HUES6 (cell line): Measurements from ENCODE around the gene NPHP4.

Experiments
- H3K27ac ChIP-seq: 2 replicates; pipeline ENCODE4 v1.7.0; 2013; ENCODE audit warnings: low read depth, mild to moderate bottlenecking, low read length, inconsistent platforms
- H3K27me3 ChIP-seq: 2 replicates; pipeline ENCODE4 v1.6.1; 2013; ENCODE audit warnings: low read length; ENCODE audit not compliant: control insufficient read depth, insufficient read depth
- H3K36me3 ChIP-seq: 2 replicates; pipeline ENCODE4 v1.6.1; 2013; ENCODE audit warnings: low read length; ENCODE audit not compliant: control insufficient read depth, insufficient read depth
- H3K4me1 ChIP-seq: 2 replicates; pipeline ENCODE4 v1.6.1; 2013; ENCODE audit warnings: low read length; ENCODE audit not compliant: control insufficient read depth, insufficient read depth
- H3K4me3 ChIP-seq: 2 replicates; pipeline ENCODE4 v1.5.1; 2013; ENCODE audit warnings: low read depth, low read length
- H3K9ac ChIP-seq: one replicate; pipeline ENCODE4 v1.6.1; 2013; ENCODE audit warnings: mild to moderate bottlenecking, low read length
- H3K9me3 ChIP-seq: 2 replicates; pipeline ENCODE4 v1.6.1; 2013; ENCODE audit warnings: low read depth, low read length; ENCODE audit not compliant: control insufficient read depth, insufficient read depth

Gene NPHP4

DNA sequence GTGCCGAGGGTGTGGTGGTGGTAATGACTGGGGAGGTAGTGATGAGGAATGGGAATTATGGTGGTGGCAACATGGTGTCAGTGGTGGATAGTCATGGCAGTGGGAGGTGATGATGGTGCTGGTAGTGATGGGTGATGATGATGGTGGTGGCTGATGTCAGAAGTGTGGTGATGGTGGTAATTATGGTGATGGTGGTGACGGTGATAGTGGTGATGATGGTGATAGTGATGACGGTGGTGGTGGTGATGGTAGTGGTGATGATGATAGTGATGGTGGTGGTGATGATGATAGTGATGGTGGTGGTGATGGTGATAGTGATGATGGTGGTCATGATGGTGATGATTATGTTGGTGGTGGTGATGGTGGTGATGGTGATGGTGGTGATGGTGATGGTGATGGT, 162.8 kb downstream of the NPHP4 start:
- Histone ChIP-seq H3K4me3 (no peak overlapping the region), H3K4me1 (peaks cover 16% of the 10 kb centered on the region), H3K9me3 (no peaks in the 10 kb centered on the region), H3K27ac (no peak overlapping the region), H3K27me3 (peaks cover 5% of the 10 kb centered on the region), H3K9ac (no peak overlapping the region), H3K36me3 (no peaks in the 10 kb centered on the region)

DNA sequence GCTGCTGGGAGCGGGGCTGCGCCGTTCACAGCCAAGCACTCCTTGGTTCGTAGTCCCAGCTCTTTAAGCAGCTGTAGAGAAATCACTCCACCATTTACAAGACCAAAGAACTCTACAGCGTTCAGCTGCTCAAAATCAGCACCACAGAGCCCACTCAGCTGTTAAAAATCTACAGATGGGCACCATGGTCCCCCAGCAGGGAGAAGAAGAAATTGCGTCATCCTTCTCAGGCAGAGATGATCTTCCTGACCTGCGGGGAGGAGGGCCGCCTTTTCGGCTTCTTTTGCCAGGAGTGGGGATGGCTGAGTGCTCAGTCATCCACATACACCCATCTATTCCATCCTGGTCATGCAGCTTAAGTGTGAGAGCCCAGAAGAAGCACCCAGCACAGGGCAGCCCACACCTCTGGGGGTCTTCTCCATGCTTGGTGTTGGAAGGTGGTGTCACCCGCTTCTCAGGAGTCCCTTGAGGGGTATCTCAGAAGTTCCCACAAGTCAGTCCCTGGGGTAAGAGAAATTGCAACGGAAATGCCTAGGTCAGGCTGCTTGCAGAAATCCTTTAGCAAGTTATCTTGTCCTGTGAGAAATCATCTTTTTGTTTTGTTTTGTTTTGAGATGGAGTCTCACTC, 163.8 kb downstream of the NPHP4 start:
- H3K27ac ChIP-seq: no peak overlapping the region; the same call in 1 of the 2 replicates
- no peaks in the 10 kb centered on the region for H3K9me3 ChIP-seq
- no peak overlapping the region for H3K9ac ChIP-seq
- H3K4me1 ChIP-seq: peaks cover 16% of the 10 kb centered on the region
- H3K36me3 ChIP-seq: no peaks in the 10 kb centered on the region
- H3K4me3 ChIP-seq: no peak overlapping the region
- peaks cover 5% of the 10 kb centered on the region for H3K27me3 ChIP-seq

DNA sequence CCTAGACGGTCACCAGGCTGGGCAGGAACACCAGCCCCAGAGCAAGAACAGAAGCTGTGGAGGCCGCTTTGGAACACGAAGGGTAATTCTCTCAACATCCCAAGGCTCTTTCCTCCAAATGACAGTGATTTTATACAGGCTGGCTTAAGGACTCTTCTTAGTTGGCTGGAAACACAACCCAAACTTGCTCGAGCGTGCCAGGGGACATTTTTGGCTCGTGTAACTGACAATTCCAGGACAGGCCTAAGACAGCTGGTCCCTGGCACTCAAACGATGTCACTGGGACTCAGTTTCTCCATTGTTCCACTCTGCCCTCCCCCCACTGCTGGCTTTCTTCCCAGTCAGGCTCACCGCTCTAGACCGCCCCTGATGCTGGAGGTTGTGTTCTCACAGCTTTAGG, 164.7 kb downstream of the NPHP4 start:
- H3K4me3 ChIP-seq: no peak overlapping the region
- H3K9me3 ChIP-seq: no peaks in the 10 kb centered on the region
- peaks cover 14% of the 10 kb centered on the region for H3K4me1 ChIP-seq
- no peak overlapping the region for H3K27ac ChIP-seq
- no peaks in the 10 kb centered on the region for H3K36me3 ChIP-seq
- peaks cover 5% of the 10 kb centered on the region for H3K27me3 ChIP-seq
- H3K9ac ChIP-seq: no peak overlapping the region

DNA sequence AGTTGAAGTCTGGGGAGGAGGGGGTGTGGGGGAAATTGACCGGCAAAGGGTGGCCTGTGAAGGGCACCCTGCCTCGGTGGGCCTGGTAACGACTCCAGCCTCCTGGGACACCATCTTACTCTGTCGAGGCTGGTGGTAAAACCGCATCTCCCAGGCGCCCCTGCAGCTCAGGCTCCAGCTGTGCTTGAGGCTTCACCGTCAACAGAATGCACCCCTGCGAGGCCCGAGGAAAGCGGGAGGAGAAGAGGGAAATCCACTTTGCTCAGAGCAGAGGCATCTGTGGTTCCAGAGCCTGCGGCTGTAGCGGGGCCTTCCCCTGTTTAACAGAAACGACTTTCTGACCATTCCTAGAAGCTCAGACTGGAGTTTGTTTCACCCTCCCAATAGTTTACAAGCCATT, 165.6 kb downstream of the NPHP4 start:
- no peak overlapping the region for H3K9ac ChIP-seq
- no peaks in the 10 kb centered on the region for H3K36me3 ChIP-seq
- H3K4me1 ChIP-seq: peaks cover 7% of the 10 kb centered on the region
- no peak overlapping the region for H3K4me3 ChIP-seq
- no peaks in the 10 kb centered on the region for H3K9me3 ChIP-seq
- H3K27ac ChIP-seq: no peak overlapping the region
- H3K27me3 ChIP-seq: peaks cover 4% of the 10 kb centered on the region

DNA sequence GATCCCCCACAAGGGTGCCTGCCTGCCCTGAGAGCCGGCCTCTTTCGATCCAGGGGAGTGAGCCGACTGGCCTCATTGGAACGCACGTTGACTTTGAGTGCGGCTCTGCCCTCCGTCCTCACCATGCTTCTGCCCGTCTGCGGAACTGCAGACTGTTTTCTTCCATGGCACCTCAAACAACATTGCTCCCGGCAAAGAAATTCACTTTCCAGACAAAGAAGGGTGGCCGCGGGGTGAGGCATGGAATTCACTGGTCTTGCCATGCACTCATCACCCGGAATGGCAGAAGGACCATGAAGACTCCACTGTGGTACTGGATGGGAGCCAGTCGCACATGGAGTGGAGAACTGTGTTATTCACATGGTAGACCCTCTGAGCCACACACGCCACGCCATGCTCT, 169.5 kb downstream of the NPHP4 start:
- Histone ChIP-seq H3K4me1 (no peaks in the 10 kb centered on the region), H3K4me3 (no peak overlapping the region), H3K9ac (no peak overlapping the region), H3K27ac (no peak overlapping the region), H3K27me3 (no peaks in the 10 kb centered on the region), H3K36me3 (no peaks in the 10 kb centered on the region), H3K9me3 (0 out of 2 replicates have a peak, but pooled peaks cover 6% of the 10 kb centered on the region)

DNA sequence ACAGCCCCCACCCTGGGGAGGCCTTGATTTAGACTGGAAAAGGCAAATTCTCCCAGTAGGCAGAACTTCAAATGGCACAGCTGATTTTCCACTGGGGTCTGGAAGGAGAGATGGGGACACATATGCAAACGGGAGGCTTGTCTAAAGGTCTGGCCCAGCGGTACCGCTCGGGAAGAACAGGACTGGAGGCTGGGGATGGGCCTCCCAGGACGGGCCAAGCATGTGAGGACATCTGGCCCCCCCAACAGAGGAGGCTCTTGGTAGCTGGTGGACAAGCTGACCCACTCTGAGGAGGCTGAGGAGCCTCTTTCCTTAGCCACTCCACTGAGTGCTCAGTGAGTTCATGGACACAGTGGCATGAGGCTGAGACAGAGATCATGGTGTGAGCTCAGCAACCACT, 170.0 kb downstream of the NPHP4 start:
- Histone ChIP-seq H3K36me3 (no peaks in the 10 kb centered on the region), H3K9ac (no peak overlapping the region), H3K4me3 (no peak overlapping the region), H3K27ac (no peak overlapping the region), H3K4me1 (no peaks in the 10 kb centered on the region), H3K9me3 (0 out of 2 replicates have a peak, but pooled peaks cover 6% of the 10 kb centered on the region), H3K27me3 (no peaks in the 10 kb centered on the region)

DNA sequence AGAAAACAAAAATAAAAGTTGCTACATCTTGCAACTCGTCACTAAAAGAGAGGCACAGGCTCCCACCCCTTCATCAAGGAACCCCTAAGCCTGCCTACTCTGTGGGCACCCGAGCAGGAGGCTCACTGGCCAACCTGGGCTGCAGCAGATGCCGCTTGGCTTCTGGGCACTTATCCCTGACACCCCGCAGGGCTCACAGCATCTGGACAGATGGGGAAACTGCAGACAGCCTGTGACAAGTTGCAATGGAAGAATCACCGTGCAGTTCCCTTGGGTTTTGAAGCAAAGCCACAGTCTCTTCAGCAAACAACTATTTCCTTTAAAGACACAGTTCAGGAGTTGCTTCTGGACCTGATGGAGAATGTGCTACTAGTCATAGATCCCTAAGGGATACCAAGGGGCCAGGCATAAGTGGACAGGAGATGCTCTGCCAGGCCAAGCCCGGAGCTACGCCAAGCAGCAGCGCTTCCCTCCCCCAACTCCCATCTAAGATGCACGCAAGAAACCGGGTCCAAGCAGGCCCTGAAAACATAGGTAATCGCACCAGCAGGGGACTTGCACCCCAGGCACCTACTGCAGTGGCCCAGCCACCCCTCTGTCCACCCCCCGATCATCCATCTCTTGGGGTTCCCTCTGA, 170.6 kb downstream of the NPHP4 start:
- no peaks in the 10 kb centered on the region for H3K27me3 ChIP-seq
- H3K4me3 ChIP-seq: no peak overlapping the region
- H3K27ac ChIP-seq: no peak overlapping the region
- H3K4me1 ChIP-seq: no peaks in the 10 kb centered on the region
- H3K36me3 ChIP-seq: no peaks in the 10 kb centered on the region
- H3K9me3 ChIP-seq: 0 out of 2 replicates have a peak, but pooled peaks cover 6% of the 10 kb centered on the region
- H3K9ac ChIP-seq: no peak overlapping the region

DNA sequence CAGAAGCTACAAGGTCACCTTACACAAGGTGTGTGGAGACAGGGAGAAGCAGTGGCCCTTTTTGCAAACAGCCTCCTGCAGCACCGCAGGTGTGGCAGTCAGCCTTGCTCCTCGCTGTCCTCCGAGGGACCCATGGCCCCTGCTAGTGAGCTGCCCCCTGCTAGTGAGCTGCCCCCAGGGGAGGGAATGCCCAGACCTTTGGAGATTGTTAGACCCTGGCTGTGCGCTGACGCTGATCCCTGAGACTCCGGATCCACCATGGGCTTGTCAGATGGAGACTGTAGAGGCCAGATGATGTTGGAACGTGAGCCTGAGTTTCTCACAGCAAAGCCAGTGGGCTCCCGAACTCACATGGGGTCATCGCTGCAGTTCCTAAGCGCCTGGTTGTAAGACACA, 172.2 kb downstream of the NPHP4 start:
- Histone ChIP-seq H3K9me3 (0 out of 2 replicates have a peak, but pooled peaks cover 6% of the 10 kb centered on the region), H3K27ac (no peak overlapping the region), H3K27me3 (0 out of 2 replicates have a peak, but pooled peaks cover 2% of the 10 kb centered on the region), H3K36me3 (no peaks in the 10 kb centered on the region), H3K4me1 (no peaks in the 10 kb centered on the region), H3K9ac (no peak overlapping the region), H3K4me3 (no peak overlapping the region)

DNA sequence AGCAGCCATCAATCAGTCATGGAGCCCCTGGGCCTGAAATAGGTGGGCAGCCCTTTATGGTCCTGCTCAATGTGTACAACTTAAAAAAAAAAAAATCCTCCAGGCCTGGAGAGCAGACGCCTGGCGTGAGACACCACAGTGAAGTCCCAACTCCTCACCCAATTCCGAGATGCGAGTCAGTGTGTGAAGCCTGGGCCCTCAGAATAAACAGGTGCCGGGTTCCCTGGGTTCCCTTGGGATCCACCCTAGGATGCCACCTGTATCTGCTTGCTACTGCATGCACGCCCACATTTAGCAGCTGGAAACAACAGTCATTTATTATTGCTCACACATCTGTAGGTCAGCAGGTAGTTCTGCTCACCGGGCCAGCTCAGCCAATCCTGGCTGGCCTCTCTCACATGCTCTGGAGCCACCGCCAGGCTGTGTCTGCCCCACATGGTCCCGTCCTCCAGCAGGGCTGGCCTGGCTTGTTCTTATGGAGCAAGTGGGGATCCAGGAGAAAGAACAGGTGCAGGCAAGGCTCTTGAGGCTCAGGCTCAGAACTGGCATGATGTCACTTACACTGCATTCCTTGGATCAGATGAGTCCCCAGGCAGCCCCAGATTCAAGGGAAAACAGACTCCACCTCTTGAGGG, 172.7 kb downstream of the NPHP4 start:
- Histone ChIP-seq H3K9ac (no peak overlapping the region), H3K27me3 (0 out of 2 replicates have a peak, but pooled peaks cover 2% of the 10 kb centered on the region), H3K4me3 (no peak overlapping the region), H3K27ac (no peak overlapping the region), H3K4me1 (no peaks in the 10 kb centered on the region), H3K9me3 (0 out of 2 replicates have a peak, but pooled peaks cover 6% of the 10 kb centered on the region), H3K36me3 (no peaks in the 10 kb centered on the region)

DNA sequence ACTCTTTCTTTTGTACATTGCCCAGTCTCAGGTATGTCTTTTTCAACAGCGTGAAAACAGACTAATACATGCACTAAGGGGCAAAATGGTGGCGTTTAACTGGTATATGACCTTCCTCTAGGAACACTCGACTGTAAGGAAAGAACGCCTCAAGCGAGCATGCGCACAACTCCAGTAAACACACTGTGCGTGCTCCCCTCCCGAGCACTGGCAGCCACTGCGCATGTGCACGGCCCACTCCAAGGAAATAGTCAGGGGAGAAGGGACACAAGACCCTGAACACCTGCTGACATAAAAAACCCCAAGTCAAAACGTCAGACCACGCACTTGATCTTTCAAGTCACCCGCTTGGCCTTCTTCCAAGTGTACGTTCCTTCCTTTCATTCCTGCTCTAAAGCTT, 173.5 kb downstream of the NPHP4 start:
- Histone ChIP-seq H3K9me3 (0 out of 2 replicates have a peak, but pooled peaks cover 6% of the 10 kb centered on the region), H3K27ac (no peak overlapping the region), H3K4me3 (no peak overlapping the region), H3K27me3 (0 out of 2 replicates have a peak, but pooled peaks cover 2% of the 10 kb centered on the region), H3K36me3 (no peaks in the 10 kb centered on the region), H3K4me1 (no peaks in the 10 kb centered on the region), H3K9ac (no peak overlapping the region)

DNA sequence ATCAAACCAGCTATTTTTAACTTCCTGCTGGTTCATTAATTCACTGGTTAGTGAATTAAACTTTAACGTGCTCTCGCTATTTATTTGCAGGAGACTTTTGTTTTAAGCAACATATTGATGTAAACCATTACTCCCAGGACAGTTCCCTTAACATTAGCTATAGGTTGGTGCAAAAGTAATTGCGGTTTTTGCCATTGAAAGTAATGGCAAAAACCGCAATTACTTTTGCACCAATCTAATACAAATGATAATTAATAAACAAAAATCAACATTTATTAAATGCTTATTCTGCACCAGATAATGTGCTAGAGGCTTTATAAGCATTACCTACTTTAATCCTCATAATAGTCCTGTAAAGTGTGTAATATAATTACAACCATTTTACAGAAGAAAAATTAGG, 176.5 kb downstream of the NPHP4 start:
- 0 out of 2 replicates have a peak, but pooled peaks cover 3% of the 10 kb centered on the region for H3K4me1 ChIP-seq
- no peak overlapping the region for H3K9ac ChIP-seq
- 0 out of 2 replicates have a peak, but pooled peaks cover 6% of the 10 kb centered on the region for H3K9me3 ChIP-seq
- no peak overlapping the region for H3K4me3 ChIP-seq
- H3K27me3 ChIP-seq: 0 out of 2 replicates have a peak, but pooled peaks cover 2% of the 10 kb centered on the region
- H3K27ac ChIP-seq: no peak overlapping the region
- H3K36me3 ChIP-seq: no peaks in the 10 kb centered on the region
